Neural cell (in vitro differentiated cells): ENCODE data around the gene FGF8. TPM values are rescaled to one million over a fixed set of nuclear protein-coding genes. Genes with fewer than 3 reads are reported as not detected.

Experiments used
- H2AFZ ChIP-seq: fragments of 200-600, 300-800 bp; sonication (generic), shearing (Covaris generic); 2 replicates; pipeline ENCODE4 v1.6.0; 2014; ENCODE audit warnings: low read depth, mild to moderate bottlenecking, antibody characterized with exemption, low read length, moderate library complexity
- H3F3A ChIP-seq: fragments of 200-600 bp; shearing (Covaris generic); 2 replicates; pipeline ENCODE4 v1.6.1; 2016; ENCODE audit warnings: mild to moderate bottlenecking, moderate library complexity, mixed read lengths, antibody characterized with exemption, low read length; ENCODE audit not compliant: insufficient read depth, poor library complexity, severe bottlenecking
- H3K27ac ChIP-seq: fragments of 200-600, 300-800 bp; sonication (generic), shearing (Covaris generic); 2 replicates; pipeline ENCODE4 v1.5.1; 2014; ENCODE audit warnings: mild to moderate bottlenecking, low read length, moderate library complexity
- H3K27me3 ChIP-seq: fragments of 300-800, 200-600 bp; sonication (generic), shearing (Covaris generic); 2 replicates; pipeline ENCODE4 v1.6.0; 2014; ENCODE audit warnings: mild to moderate bottlenecking, low read depth, low read length, moderate library complexity; ENCODE audit not compliant: insufficient read depth
- H3K36me3 ChIP-seq: fragments of 300-800, 200-600 bp; sonication (generic), shearing (Covaris generic); 2 replicates; pipeline ENCODE4 v1.5.1; 2014; ENCODE audit warnings: mild to moderate bottlenecking, antibody characterized with exemption, low read length, moderate library complexity; ENCODE audit not compliant: insufficient read depth
- H3K4me2 ChIP-seq: fragments of 300-800, 200-600 bp; sonication (generic), shearing (Covaris generic); 2 replicates; pipeline ENCODE4 v1.6.0; 2014; ENCODE audit warnings: mild to moderate bottlenecking, low read length
- H3K4me3 ChIP-seq: fragments of 300-800, 200-600 bp; sonication (generic), shearing (Covaris generic); 2 replicates; pipeline ENCODE4 v1.5.1; 2014; ENCODE audit warnings: mild to moderate bottlenecking, low read length, moderate library complexity
- H3K79me2 ChIP-seq: fragments of 200-600 bp; shearing (Covaris generic); replicated peaks from 2 replicates; pipeline ENCODE4 v1.6.0; 2014; ENCODE audit warnings: mild to moderate bottlenecking, low read length, moderate library complexity; ENCODE audit not compliant: insufficient read depth
- H3K9ac ChIP-seq: fragments of 300-800, 200-600 bp; sonication (generic), shearing (Covaris generic); 2 replicates; pipeline ENCODE4 v1.6.1; 2016; ENCODE audit warnings: mild to moderate bottlenecking, low read length, mixed read lengths
- H3K9me2 ChIP-seq: fragments of 200-600 bp; shearing (Covaris generic); 2 replicates; pipeline ENCODE4 v1.6.1; 2016; ENCODE audit warnings: mild to moderate bottlenecking, low read length, mixed read lengths; ENCODE audit not compliant: insufficient read depth
- H3K9me3 ChIP-seq: fragments of 200-600, 300-800 bp; sonication (generic), shearing (Covaris generic); 2 replicates; pipeline ENCODE4 v1.6.1; 2016; ENCODE audit warnings: mild to moderate bottlenecking, mixed run types, low read length, moderate library complexity, mixed read lengths
- H4K20me1 ChIP-seq: fragments of 200-600 bp; shearing (Covaris generic); 2 replicates; pipeline ENCODE4 v1.6.1; 2016; ENCODE audit warnings: mild to moderate bottlenecking, mixed run types; ENCODE audit not compliant: insufficient read depth
- CTCF ChIP-seq: fragments of 450-650 bp; IDR thresholded peaks from 2 replicates; pipeline ENCODE4 v1.5.1; 2014; ENCODE audit warnings: antibody characterized with exemption, mild to moderate bottlenecking, moderate library complexity; ENCODE audit not compliant: poor library complexity, severe bottlenecking
- EP300 ChIP-seq: fragments of 450-650 bp; conservative IDR thresholded peaks from 2 replicates; pipeline ENCODE4 v1.6.1; 2014; ENCODE audit warnings: antibody characterized with exemption, mild to moderate bottlenecking, moderate library complexity; ENCODE audit not compliant: poor library complexity, severe bottlenecking
- EZH2 ChIP-seq: fragments of 200-600, 300-800 bp; shearing (Covaris generic), sonication (generic); IDR thresholded peaks from 2 replicates; pipeline ENCODE4 v1.6.1; 2014; ENCODE audit warnings: antibody characterized with exemption, low read length, borderline replicate concordance, mild to moderate bottlenecking; ENCODE audit not compliant: insufficient read depth, poor library complexity, severe bottlenecking
- MXI1 ChIP-seq: fragments of 450-650 bp; conservative IDR thresholded peaks from 2 replicates; pipeline ENCODE4 v1.6.1; 2014; ENCODE audit warnings: antibody characterized with exemption, mild to moderate bottlenecking; ENCODE audit not compliant: poor library complexity, severe bottlenecking
- POLR2AphosphoS5 ChIP-seq: IDR thresholded peaks from 2 replicates; pipeline ENCODE4 v1.6.1; 2012
- RAD21 ChIP-seq: fragments of 450-650 bp; conservative IDR thresholded peaks from 2 replicates; pipeline ENCODE4 v1.6.1; 2014; ENCODE audit warnings: antibody characterized with exemption, mild to moderate bottlenecking, moderate library complexity
- REST ChIP-seq: IDR thresholded peaks from 2 replicates; pipeline ENCODE4 v1.6.1; 2012; ENCODE audit warnings: borderline replicate concordance
- SMC3 ChIP-seq: fragments of 450-650 bp; conservative IDR thresholded peaks from 2 replicates; pipeline ENCODE4 v1.6.1; 2014; ENCODE audit warnings: antibody characterized with exemption, mild to moderate bottlenecking, moderate library complexity; ENCODE audit not compliant: poor library complexity
- TAF1 ChIP-seq: IDR thresholded peaks from 2 replicates; pipeline ENCODE4 v1.6.1; 2012; ENCODE audit warnings: low read depth
- polyA plus RNA-seq: library from polyadenylated mRNA; depleted of rRNA; stranded (reverse); fragments of >200 nt; gene quantifications from 2 replicates; pipeline ENCODE4 v1.2.3, GENCODE V29; 2014

FGF8 gene
- polyA plus RNA-seq, 1 donor from 2014 or later: 6.0 TPM

- H4K20me1 ChIP-seq: peaks cover 39% of the 10 kb centered on the region
- peak overlapping the region; percentile 97 for H3K9ac ChIP-seq
- peak overlapping the region; percentile 99 for H3K4me3 ChIP-seq
- TF ChIP-seq POLR2AphosphoS5 (peak; percentile 0), MXI1 (peak; percentile 79), EZH2 (no peak), REST (peak; percentile 28)
- no peaks in the 10 kb centered on the region for H3K36me3 ChIP-seq
- H3F3A ChIP-seq: peaks cover 5% of the 10 kb centered on the region
- H2AFZ ChIP-seq: peak overlapping the region; percentile 16
- peak overlapping the region; percentile 97 for H3K27ac ChIP-seq
- no peaks in the 10 kb centered on the region for H3K27me3 ChIP-seq
- no peaks in the 10 kb centered on the region for H3K9me2 ChIP-seq
- peaks cover 43% of the 10 kb centered on the region for H3K79me2 ChIP-seq
- H3K9me3 ChIP-seq: no peaks in the 10 kb centered on the region
- H3K4me2 ChIP-seq: peak overlapping the region; percentile 94
Observed at GRCh38 chr10:101818872-101819633, 43.1 kb upstream of the FGF8 start.

- H3F3A ChIP-seq: peaks cover 5% of the 10 kb centered on the region
- H3K9ac ChIP-seq: peak within 1 kb of the TSS; percentile 97
- H3K4me2 ChIP-seq: peak within 1 kb of the TSS; percentile 94
- H3K9me2 ChIP-seq: no peaks in the 10 kb centered on the region
- TF ChIP-seq TAF1 (peak; percentile 100), SMC3 (peak; percentile 44), CTCF (no peak), REST (peak; percentile 100), EZH2 (no peak), MXI1 (no peak), EP300 (peak; percentile 87), POLR2AphosphoS5 (peak; percentile 100), RAD21 (peak; percentile 21)
- peaks cover 47% of the 10 kb centered on the region for H4K20me1 ChIP-seq
- no peaks in the 10 kb centered on the region for H3K27me3 ChIP-seq
- peak within 1 kb of the TSS; percentile 99 for H3K4me3 ChIP-seq
- no peaks in the 10 kb centered on the region for H3K36me3 ChIP-seq
- H3K79me2 ChIP-seq: peaks cover 51% of the 10 kb centered on the region
- no peaks in the 10 kb centered on the region for H3K9me3 ChIP-seq
- H2AFZ ChIP-seq: peak within 1 kb of the TSS; percentile 16
- H3K27ac ChIP-seq: peak within 1 kb of the TSS; percentile 97
Observed at GRCh38 chr10:101818119-101818871, 42.4 kb upstream of the FGF8 start, which contains the start of gene OGA. Gene OGA, minus strand, starts transcription at chr10:101818444. Its CDS starts 422 bp downstream, at chr10:101818022.
